GM13976 (cell line): Measurements from ENCODE around the gene SCLY.

Experiments used
- DNase-seq: peaks from one replicate; pipeline ENCODE4 v3.0.0; 2012; ENCODE audit warnings: low spot score
- CTCF ChIP-seq: IDR thresholded peaks from 2 replicates; pipeline ENCODE4 v1.5.1; 2012; ENCODE audit warnings: borderline replicate concordance, mild to moderate bottlenecking; ENCODE audit not compliant: insufficient read depth; ENCODE audit errors: extremely low read depth, missing control alignments, control extremely low read depth
- in situ Hi-C: fragments of 300-500 bp; cut with MboI; formaldehyde crosslinking; loops from one replicate; pipeline ENCODE4 v1.12.0; 2022; ENCODE audit warnings: low sequenced_read_pairs, mixed read lengths, inconsistent platforms; ENCODE audit not compliant: unreplicated experiment

SCLY gene

GRCh38 chr2:238116298-238117198 is 55.7 kb downstream of the SCLY start:
- no peak for DNase-seq
- in situ Hi-C loops = no loop called here
- no peak for TF ChIP-seq CTCF

DNA sequence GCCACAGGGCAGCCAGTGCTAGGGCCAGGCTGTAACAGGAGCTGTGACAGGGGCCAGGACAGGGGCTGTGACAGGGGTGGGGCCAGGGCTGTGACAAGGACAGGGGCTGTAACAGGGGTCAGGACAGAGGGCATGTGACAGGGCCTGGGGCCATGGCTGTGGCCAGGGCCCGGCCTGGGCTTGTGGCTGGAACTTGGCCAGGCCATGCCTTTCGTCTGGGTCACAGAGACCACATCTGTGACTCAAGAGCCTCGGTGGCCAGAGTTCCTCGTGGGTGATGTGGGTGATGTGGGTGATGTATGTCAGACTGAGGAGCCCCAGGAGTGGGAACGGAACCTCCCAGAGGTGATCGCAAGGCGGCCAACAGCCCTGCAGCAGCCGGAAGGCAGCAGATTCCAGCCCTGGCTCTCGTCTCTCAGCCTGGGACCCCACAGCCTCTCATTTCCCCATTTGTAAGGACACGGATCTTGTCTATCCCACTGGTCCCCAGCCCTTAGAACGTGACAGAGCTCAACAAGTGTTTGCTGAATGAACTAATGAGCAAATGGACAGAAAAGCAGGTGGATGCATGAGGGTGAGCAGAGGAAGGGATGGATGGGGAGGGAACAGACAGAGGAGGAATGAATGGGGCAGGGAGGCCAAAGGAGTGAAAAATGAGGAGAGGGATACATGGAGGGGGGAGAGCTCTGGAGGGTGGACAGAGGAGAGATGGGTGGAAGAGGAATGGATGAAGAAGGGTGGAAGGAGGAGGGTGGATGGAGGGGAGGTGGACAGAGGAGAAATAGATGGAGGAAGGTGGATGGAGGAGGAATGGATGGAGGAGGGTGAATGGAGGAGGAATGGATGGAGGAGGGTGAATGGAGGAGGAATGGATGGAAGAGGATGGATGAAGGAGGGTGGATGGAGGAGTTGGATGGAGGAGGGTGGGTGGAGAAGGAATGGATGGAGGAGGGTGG is 56.7 kb downstream of the SCLY start:
- in situ Hi-C loops = no loop called here
- no peak for DNase-seq

DNA sequence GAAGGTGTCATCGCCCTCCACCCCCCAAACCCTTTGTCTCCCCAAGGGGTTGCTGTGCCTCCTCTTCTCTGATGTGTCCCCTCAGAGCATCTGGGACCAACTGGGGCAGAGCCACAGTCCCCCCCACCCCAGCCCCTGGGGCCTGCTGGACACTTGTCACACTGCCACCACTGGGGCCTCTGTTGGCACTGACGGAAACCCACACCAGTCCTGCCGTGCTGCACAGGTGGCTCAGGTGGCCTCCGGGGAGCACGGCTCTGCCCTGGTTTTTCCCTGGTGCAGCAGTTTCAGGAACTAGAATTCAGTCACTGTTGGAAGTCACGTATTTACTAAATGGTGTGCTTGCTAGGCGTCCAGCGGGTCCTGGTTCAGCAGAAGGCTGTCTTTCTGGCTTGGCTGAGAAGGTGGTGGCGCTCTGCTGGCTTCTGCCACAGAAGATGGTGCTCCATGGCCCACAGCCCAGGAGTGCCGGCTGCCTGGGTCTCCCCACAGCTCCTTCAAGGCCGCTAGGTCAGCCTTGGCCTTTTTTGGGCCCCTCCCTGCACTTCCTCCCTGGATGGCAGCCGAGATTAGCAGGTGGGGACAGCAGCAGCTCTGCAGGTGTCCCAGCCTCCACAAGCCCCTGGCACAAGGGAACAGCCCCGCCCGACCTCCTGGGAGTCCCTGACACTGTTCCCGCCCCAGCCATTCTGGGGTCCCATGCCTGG is 59.1 kb downstream of the SCLY start:
- no peak for TF ChIP-seq CTCF
- in situ Hi-C loops = no loop called here
- DNase-seq = no peak

More for the DNA sequence above, 56.7 kb downstream of the SCLY start:
- TF ChIP-seq CTCF = no peak

GRCh38 chr2:238120463-238121298 is 59.9 kb downstream of the SCLY start:
- in situ Hi-C loops = no loop called here
- TF ChIP-seq CTCF = no peak
- DNase-seq = no peak

DNA sequence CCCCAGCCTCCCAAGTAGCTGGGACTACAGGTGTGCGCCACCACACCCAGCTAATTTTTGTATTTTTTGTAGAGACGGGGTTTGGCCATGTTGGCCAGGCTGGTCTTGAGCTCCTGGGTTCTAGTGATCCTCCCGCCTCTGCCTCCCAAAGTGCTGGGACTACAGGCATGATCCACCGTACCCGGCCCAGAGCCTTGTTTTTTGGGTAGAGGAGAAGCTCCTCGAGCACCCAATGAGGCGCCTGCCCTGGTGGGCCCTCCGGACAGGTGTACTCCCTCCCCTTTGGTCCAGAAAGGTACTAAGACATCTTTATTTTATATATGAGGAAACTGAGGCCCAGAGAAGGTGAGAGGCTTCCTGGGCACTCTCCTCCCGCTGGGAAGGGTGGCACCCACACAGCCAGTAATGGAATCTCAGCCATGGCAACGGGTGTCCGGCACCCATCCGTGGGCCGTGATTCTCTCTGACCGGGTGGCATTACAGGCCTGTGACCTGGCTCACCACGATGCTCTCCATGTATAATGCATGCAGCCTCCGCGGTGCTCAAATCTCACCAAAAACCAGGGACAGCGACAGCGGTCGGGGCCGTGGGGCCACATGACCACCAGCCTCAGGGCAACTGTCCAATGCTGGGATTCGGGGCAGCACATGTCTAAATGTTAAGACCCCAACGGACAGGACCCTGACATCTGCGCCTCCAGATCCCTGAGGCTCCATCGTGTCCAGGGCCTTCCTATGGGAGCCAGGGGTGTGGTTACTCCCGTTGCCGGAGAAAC is 60.9 kb downstream of the SCLY start:
- TF ChIP-seq CTCF = no peak
- in situ Hi-C loops = no loop called here
- no peak for DNase-seq
